D721Med (cell line): ENCODE data around the gene DNAJB8.

Source experiments
- DNase-seq: peaks from one replicate; pipeline ENCODE4 v3.0.0; 2011; ENCODE audit warnings: low spot score; ENCODE audit not compliant: insufficient read length
- FAIRE-seq: peaks from 2 replicates; lab custom pipeline; 2011; peaks lifted over from hg19 to GRCh38; lab: Jason Lieb, UNC
- TF ChIP-seq, protein P1 (sequence below): IDR thresholded peaks from 2 replicates; pipeline ENCODE4 v1.5.1; 2012; ENCODE audit warnings: mild to moderate bottlenecking, control low read depth; ENCODE audit not compliant: insufficient read depth; ENCODE audit errors: missing control alignments

The DNAJB8 gene

GRCh38 chr3:128486681-128487537 is 20.2 kb upstream of the DNAJB8 start:
- DNase-seq (no peak), FAIRE-seq (no peak)
- TF ChIP-seq, protein P1, sequence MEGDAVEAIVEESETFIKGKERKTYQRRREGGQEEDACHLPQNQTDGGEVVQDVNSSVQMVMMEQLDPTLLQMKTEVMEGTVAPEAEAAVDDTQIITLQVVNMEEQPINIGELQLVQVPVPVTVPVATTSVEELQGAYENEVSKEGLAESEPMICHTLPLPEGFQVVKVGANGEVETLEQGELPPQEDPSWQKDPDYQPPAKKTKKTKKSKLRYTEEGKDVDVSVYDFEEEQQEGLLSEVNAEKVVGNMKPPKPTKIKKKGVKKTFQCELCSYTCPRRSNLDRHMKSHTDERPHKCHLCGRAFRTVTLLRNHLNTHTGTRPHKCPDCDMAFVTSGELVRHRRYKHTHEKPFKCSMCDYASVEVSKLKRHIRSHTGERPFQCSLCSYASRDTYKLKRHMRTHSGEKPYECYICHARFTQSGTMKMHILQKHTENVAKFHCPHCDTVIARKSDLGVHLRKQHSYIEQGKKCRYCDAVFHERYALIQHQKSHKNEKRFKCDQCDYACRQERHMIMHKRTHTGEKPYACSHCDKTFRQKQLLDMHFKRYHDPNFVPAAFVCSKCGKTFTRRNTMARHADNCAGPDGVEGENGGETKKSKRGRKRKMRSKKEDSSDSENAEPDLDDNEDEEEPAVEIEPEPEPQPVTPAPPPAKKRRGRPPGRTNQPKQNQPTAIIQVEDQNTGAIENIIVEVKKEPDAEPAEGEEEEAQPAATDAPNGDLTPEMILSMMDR: no peak

GRCh38 chr3:128486205-128486628 is 19.5 kb upstream of the DNAJB8 start:
- no peak for DNase-seq
- FAIRE-seq: no peak
- TF ChIP-seq, protein P1: no peak

DNA sequence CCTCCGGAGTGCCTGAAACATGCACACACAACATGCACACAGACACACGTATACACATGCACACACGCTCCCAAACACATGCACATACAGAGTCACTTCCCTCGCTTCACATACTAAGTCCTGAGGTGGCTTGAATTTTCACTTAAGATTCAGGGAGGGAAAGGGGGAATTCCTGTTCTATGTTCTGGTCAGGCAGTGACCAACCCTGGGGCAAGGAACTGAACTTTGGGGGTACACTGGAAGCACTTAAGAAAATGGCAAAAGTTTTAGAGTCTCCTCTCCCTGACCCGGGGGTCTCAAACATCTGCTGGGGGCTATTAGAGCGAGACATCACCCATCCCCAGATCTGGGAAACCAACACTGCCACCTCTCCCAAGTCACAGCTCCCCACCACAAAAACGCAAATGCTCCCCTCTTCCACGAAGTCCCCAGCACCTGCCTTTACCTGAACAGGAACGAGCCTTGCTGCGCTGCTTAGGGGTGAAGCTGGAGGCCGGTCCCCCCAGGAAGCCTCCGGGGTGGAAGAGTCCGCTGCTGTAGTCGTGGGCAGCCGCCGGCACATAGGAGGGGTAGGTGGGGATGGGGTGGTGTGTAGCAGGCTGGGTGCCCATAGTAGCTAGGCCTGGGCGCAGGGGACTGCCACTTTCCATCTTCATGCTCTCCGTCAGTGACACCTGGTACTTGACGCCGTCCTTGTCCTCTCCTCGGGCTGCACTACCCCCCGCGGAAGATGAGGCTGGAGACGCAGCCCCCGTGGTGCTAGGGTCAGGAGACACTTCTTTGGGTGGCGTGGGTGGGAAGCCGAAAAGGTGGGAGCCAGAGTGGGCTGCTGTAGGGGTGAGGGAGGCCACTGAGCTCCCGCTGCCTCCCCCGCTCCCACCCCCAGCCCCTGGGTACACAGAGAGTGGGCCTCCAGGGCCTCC is 18.9 kb upstream of the DNAJB8 start:
- no peak for FAIRE-seq
- no peak for DNase-seq
- TF ChIP-seq, protein P1: no peak

- TF ChIP-seq, protein P1: no peak
- DNase-seq (no peak), FAIRE-seq (no peak)
Measured at GRCh38 chr3:128484404-128485281, 18.0 kb upstream of the DNAJB8 start.

GRCh38 chr3:128483657-128484403 is 17.1 kb upstream of the DNAJB8 start:
- FAIRE-seq (no peak), DNase-seq (no peak)
- TF ChIP-seq, protein P1: no peak
